Stimulated activated CD8-positive, alpha-beta memory T cell treated with anti-CD3 and anti-CD28 coated beads, Interleukin-2, amount 100 ng/mL, for 1 hour (primary cell): ENCODE data around the gene TACC3.

Experiments
- DNase-seq, 2 donors: peaks; one replicate each; pipeline ENCODE4 v3.0.0-alpha.2; 2020; ENCODE audit warnings: low read depth in 2 of 2

Gene TACC3

GRCh38 chr4:1746919-1747602 is 25.7 kb downstream of the TACC3 start:
- DNase-seq, result no peak

- no peak for DNase-seq
Measured at GRCh38 chr4:1747603-1747967, 26.3 kb downstream of the TACC3 start.

GRCh38 chr4:1748465-1748995 is 27.2 kb downstream of the TACC3 start:
- DNase-seq, result peak; percentile 40 to 57

DNA sequence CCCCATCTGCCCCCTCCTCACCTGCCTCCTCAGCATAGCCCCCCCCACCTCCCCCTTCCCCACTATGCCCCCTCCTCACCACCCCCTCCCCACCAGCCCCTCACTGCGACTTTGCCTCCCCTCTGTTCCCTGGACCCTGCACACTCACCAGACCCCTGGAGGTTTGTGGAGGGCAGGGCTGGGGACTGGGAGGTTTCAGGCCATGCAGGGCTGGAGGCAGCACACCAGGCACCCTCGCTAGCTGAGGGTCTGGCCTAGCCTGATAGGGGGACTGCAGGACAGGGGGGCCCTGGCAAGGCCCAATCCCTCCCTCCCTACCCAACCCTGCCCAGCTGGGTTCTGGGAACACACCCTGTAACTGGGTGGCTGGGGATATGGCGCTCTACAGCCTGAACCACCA is 28.0 kb downstream of the TACC3 start:
- no peak for DNase-seq

DNA sequence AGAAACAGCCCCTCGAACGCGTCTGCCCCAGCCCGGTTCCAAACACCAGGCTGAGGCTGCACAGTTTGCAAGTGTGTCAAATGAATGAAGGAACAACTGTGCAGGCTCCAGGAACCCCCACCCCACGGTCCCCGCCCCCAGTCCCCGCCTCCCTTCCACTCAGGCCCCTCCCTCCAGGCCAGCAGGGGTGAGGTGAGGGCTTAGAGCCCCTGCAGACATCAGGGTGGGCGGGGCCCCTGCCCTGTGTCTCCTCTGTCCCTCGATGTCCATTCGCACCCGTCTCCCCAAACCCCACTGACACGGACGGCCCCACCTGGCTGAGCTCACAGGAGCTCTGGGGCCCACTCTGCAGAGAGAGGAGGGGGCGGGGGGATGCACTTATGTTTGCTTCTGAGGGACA is 28.5 kb downstream of the TACC3 start:
- DNase-seq, result no peak

DNA sequence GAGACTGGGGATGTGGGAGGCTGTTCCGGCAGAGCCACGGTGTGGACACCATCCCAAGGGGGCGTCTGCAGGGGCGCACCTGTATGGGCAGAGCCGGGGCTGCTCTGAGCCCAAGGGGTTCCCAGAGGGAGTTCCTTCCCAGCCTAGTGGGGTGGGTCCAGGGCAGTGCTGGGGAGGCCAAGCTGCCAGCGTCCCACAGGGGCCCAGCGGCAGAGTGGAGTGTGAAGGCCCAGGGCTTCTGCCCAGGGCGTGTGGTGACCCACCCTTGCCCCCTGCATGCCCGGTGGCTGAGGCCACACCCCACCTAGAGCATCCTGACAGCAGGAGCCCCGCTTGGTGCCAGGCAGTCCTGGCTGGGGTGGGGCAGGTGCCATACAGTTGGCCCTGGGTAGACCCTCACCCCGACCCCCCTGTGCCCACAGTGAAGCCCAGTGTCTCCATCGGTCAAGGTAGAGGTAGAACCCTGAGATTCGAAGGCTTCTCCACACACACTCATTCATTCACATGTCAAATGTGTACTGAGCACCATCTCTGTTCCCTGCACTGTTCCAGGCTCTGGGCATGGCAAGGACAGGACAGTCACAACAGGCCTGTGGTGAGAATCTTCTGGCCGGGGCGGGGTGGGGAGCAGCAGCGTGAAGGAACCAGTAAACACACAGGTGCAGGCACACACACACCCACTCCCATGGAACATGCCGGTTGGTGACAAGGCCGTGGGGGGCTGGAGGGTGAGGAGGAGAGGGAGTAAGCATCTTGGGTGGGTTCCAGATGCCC is 29.2 kb downstream of the TACC3 start:
- DNase-seq, result no peak

GRCh38 chr4:1751155-1751918 is 30.0 kb downstream of the TACC3 start:
- no peak for DNase-seq

DNA sequence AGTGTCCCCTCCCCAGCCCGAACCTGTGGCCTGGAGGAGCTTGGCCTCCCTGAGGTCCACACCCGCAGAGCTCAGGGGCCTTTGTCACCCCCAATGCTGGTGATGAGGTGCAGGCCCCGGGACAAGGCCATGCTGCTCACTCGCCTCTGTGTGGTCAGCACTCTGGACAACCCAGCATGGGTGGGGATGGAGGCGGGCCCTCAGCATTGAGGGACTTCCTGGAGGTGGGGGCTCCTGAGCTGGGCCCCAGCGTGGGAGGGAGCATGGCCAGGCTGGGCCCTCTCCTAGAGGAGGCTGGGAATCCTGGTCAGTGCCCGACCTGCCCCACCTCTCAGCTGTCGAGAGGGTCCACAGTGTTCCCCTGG is 30.6 kb downstream of the TACC3 start:
- no peak for DNase-seq

- no peak for DNase-seq
Measured at GRCh38 chr4:1752284-1753041, 31.1 kb downstream of the TACC3 start.

DNA sequence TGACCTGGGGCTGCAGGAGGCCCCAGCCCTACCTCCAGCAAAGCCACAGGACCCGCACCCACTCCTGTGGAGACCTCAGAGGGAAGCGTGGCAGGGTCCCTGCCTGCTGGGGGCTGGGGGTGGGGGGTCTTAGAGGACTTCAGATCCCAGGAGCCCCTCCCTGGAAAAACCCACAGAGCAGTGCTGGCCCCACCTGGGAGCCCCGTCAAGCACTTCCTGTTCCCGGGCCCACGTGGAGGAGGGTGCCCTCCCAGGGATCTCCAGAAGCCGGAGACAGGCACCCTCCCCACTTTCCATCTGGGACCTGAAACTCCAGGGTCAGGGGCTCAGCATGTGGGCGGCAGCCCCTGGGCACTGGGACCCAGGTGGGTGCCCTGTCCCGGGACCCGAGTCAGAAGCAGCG is 32.0 kb downstream of the TACC3 start:
- no peak for DNase-seq

GRCh38 chr4:1753697-1754311 is 32.5 kb downstream of the TACC3 start:
- no peak for DNase-seq

GRCh38 chr4:1754336-1754735 is 33.0 kb downstream of the TACC3 start:
- DNase-seq, result no peak

GRCh38 chr4:1755297-1755696 is 34.0 kb downstream of the TACC3 start:
- DNase-seq, result no peak

- DNase-seq, result no peak
Measured at GRCh38 chr4:1756079-1756478, 34.8 kb downstream of the TACC3 start.

GRCh38 chr4:1756893-1757779 is 35.8 kb downstream of the TACC3 start:
- no peak for DNase-seq

DNA sequence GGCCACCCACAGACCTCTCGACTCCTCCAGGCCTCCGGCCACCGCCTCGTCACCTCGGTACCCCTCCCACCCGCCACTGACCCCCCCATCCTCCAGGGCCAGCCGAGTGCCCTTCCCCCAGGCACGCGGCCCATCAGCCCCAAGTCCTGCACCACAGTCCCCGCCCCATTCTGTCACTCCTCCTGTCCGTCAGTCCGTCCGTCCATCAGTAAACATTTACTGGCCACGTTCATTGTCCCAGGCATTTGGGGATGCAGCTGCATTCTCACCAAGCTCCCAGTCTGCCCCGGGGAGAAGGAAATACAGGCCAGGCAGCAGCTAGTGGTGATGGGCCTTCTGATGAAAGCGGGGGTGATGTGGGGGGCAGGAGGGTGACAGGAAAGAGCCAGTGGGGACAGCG is 36.5 kb downstream of the TACC3 start:
- no peak for DNase-seq

DNA sequence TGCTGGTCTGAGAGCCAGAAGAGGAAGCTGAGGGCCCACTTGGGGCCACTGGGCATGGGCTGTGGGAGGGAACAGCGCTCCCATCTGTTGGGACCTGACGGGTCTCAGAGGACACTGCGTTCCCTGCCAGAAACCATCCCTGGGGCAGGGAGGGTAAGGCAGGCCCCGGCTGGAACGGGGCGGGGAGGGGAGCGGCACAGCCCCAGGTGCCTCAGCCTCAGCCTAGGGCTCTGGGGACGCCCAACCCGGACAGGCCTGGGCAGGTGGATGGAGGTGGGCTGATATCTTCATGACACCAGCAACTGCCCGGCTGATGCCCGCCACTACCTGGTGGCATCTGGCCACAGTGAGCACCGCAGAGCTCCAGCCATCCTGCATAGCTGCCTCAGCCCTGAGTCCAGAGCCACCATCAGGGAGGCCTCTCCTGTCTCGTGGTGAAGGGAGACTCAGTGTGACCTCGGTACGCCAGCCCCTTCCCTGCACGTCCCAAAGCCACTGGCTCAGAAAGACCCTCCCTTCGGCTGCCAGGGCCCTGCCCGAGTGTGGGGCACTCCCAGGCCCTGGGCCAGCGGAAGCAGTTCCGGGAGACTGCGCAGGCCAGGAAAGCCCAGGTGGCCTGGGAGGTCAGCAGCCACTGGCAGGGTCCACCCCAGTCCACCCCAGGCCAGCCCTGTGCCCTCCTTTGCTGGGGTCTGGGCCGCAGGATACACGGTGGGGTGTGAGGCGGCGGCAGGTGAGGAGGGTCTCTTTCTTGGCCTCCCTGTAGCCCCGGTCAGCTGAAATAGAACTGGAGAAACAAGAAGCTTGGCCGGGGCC is 37.2 kb downstream of the TACC3 start:
- DNase-seq, result no peak

DNA sequence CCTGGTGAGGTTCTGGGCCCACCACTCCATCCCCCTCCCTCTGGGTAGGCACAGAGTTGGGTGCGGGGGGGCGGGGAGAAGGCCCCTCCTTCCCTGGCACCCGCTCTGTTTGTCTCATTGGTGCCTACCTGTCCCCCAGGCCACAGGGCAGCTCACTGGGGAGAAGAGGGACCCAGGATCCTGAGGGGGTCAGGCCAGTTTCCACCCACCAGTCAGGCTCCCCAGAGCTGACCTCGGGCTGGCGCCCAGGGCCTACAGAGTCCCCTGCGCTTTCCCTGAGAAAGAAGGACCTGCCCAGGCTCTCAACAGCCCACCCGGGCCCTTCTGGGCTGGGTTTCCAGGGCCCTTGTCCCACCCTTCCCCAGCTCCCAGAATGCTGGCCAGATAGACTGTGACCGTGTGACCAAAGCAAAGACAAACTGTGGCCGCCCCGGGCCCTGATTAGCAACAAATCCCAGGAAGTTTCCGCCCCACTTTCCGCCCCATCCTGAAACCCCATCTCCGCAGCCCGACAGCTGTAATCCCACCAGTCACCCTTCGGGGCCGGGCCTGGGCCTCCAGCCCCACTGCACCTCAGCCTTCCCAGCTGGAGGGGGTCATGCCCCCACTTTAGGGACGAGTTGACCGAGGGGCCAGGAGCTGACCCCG is 38.0 kb downstream of the TACC3 start:
- DNase-seq, result no peak

- no peak for DNase-seq
Measured at GRCh38 chr4:1759818-1760223, 38.5 kb downstream of the TACC3 start.
